Kidney epithelial cell (primary cell): ENCODE results near the gene CDH18. TPM values are rescaled to one million over a fixed set of nuclear protein-coding genes. Genes with fewer than 3 reads are reported as not detected.

ENCODE experiments used
- DNase-seq: peaks from one replicate; pipeline ENCODE4 v3.0.0-alpha.2; 2010; ENCODE audit warnings: low read depth
- H3K27me3 ChIP-seq: 2 replicates; pipeline ENCODE4 v1.6.0; 2011; ENCODE audit warnings: low read length; ENCODE audit not compliant: control insufficient read depth, insufficient read depth
- H3K36me3 ChIP-seq: 2 replicates; pipeline ENCODE4 v1.5.1; 2011; ENCODE audit warnings: low read length; ENCODE audit not compliant: control insufficient read depth, insufficient read depth
- H3K4me3 ChIP-seq: 2 replicates; pipeline ENCODE4 v1.5.1; 2011; ENCODE audit warnings: low read depth, mild to moderate bottlenecking, control low read depth, low read length
- CTCF ChIP-seq: IDR thresholded peaks from 2 replicates; pipeline ENCODE4 v1.5.1; 2011; ENCODE audit warnings: mild to moderate bottlenecking, moderate library complexity, low read length, control low read depth, inconsistent platforms; ENCODE audit not compliant: insufficient read depth, poor library complexity, severe bottlenecking
- total RNA-seq: library from RNA; depleted of rRNA; stranded (reverse); fragments of >200 nt; gene quantifications from 2 replicates; pipeline ENCODE4 v1.2.3, GENCODE V29; 2015

The CDH18 gene
- total RNA-seq, 1 donor from 2014 or later: 0.21 TPM

- no peak for TF ChIP-seq CTCF
- no peaks in the 10 kb centered on the region for H3K27me3 ChIP-seq
- no peak overlapping the region for H3K4me3 ChIP-seq
- no peak for DNase-seq
- no peaks in the 10 kb centered on the region for H3K36me3 ChIP-seq
Observed at GRCh38 chr5:19874811-19875210, 113.2 kb downstream of the CDH18 start.

- no peak for DNase-seq
- no peak for TF ChIP-seq CTCF
- H3K4me3 ChIP-seq: no peak overlapping the region
- no peaks in the 10 kb centered on the region for H3K27me3 ChIP-seq
- H3K36me3 ChIP-seq: no peaks in the 10 kb centered on the region
Observed at GRCh38 chr5:19866090-19866450, 121.9 kb downstream of the CDH18 start.

GRCh38 chr5:19865336-19866089, 122.5 kb downstream of the CDH18 start:
- H3K36me3 ChIP-seq: no peaks in the 10 kb centered on the region
- no peak for DNase-seq
- H3K27me3 ChIP-seq: no peaks in the 10 kb centered on the region
- no peak overlapping the region for H3K4me3 ChIP-seq
- TF ChIP-seq CTCF: no peak

GRCh38 chr5:19862711-19863110, 125.3 kb downstream of the CDH18 start:
- no peak for TF ChIP-seq CTCF
- Histone ChIP-seq H3K4me3 (no peak overlapping the region), H3K27me3 (no peaks in the 10 kb centered on the region), H3K36me3 (no peaks in the 10 kb centered on the region)
- no peak for DNase-seq

GRCh38 chr5:19859020-19859419, 129.0 kb downstream of the CDH18 start:
- DNase-seq: no peak
- Histone ChIP-seq H3K27me3 (no peaks in the 10 kb centered on the region), H3K36me3 (no peaks in the 10 kb centered on the region), H3K4me3 (no peak overlapping the region)
- TF ChIP-seq CTCF: no peak

GRCh38 chr5:19855931-19856330, 132.1 kb downstream of the CDH18 start:
- no peak for TF ChIP-seq CTCF

More at GRCh38 chr5:19855931-19856330, 132.1 kb downstream of the CDH18 start:
- Histone ChIP-seq H3K27me3 (no peaks in the 10 kb centered on the region), H3K36me3 (no peaks in the 10 kb centered on the region), H3K4me3 (no peak overlapping the region)
- DNase-seq: no peak
